HL-60 (cell line): ENCODE data around the gene BCL7A.

Experiments used
- DNase-seq, 2 experiments: peaks; one replicate each; pipeline ENCODE4 v3.0.0-alpha.2; 2010 to 2020; ENCODE audit warnings: low read depth in 1 of 2, low spot score in 1 of 2
- H3K27ac ChIP-seq: fragments of 250-450 bp; sonication (Bioruptor Pico); replicated peaks from 2 replicates; pipeline ENCODE4 v1.5.1; 2020; ENCODE audit warnings: mild to moderate bottlenecking, moderate library complexity
- H3K27me3 ChIP-seq: fragments of 250-450 bp; sonication (Bioruptor Pico); 2 replicates; pipeline ENCODE4 v1.5.1; 2021; ENCODE audit warnings: mild to moderate bottlenecking, moderate library complexity; ENCODE audit not compliant: insufficient read depth, poor library complexity, severe bottlenecking
- H3K4me3 ChIP-seq: replicated peaks from 2 replicates; pipeline ENCODE4 v1.5.1; 2011; ENCODE audit warnings: mild to moderate bottlenecking, control low read depth, low read length; ENCODE audit not compliant: insufficient read depth
- CTCF ChIP-seq: IDR thresholded peaks from one replicate; pipeline ENCODE4 v1.5.1; 2011; ENCODE audit warnings: low read length, control low read depth, inconsistent platforms; ENCODE audit not compliant: insufficient read depth
- GABPA ChIP-seq: IDR thresholded peaks from 2 replicates; pipeline ENCODE4 v1.6.1; 2012; ENCODE audit warnings: low read depth
- POLR2AphosphoS5 ChIP-seq: IDR thresholded peaks from 2 replicates; pipeline ENCODE4 v1.6.1; 2012; ENCODE audit warnings: low read depth
- REST ChIP-seq: IDR thresholded peaks from 2 replicates; pipeline ENCODE4 v1.6.1; 2012; ENCODE audit warnings: low read depth; ENCODE audit not compliant: insufficient replicate concordance
- SPI1 ChIP-seq: IDR thresholded peaks from 2 replicates; pipeline ENCODE4 v1.6.1; 2012; ENCODE audit warnings: low read depth, mild to moderate bottlenecking, borderline replicate concordance

Gene BCL7A

GRCh38 chr12:122096014-122096413 lies 74.3 kb downstream of the BCL7A start:
- Histone ChIP-seq H3K4me3 (no peak overlapping the region), H3K27ac (no peak overlapping the region), H3K27me3 (no peaks in the 10 kb centered on the region)
- no peak for TF ChIP-seq POLR2AphosphoS5
- TF ChIP-seq GABPA: no peak
- no peak for TF ChIP-seq REST
- TF ChIP-seq SPI1: no peak
- no peak for TF ChIP-seq CTCF
- DNase-seq: no peak

GRCh38 chr12:122096591-122097149 lies 75.0 kb downstream of the BCL7A start:
- no peak overlapping the region for H3K27ac ChIP-seq
- no peaks in the 10 kb centered on the region for H3K27me3 ChIP-seq
- TF ChIP-seq SPI1: no peak
- no peak for TF ChIP-seq POLR2AphosphoS5
- TF ChIP-seq REST: no peak
- TF ChIP-seq CTCF: no peak
- no peak for TF ChIP-seq GABPA
- H3K4me3 ChIP-seq: no peak overlapping the region
- no peak for DNase-seq

- TF ChIP-seq POLR2AphosphoS5 (no peak), REST (no peak), GABPA (no peak), SPI1 (no peak), CTCF (no peak)
- Histone ChIP-seq H3K27me3 (no peaks in the 10 kb centered on the region), H3K4me3 (no peak overlapping the region), H3K27ac (no peak overlapping the region)
- no peak for DNase-seq
Observed at GRCh38 chr12:122097584-122097926, 75.9 kb downstream of the BCL7A start.
